ENCODE data around the gene TANC1.
A peak's percentile ranks its signal among the peaks of the same experiment; 100 is the strongest.

Gene TANC1

DNA sequence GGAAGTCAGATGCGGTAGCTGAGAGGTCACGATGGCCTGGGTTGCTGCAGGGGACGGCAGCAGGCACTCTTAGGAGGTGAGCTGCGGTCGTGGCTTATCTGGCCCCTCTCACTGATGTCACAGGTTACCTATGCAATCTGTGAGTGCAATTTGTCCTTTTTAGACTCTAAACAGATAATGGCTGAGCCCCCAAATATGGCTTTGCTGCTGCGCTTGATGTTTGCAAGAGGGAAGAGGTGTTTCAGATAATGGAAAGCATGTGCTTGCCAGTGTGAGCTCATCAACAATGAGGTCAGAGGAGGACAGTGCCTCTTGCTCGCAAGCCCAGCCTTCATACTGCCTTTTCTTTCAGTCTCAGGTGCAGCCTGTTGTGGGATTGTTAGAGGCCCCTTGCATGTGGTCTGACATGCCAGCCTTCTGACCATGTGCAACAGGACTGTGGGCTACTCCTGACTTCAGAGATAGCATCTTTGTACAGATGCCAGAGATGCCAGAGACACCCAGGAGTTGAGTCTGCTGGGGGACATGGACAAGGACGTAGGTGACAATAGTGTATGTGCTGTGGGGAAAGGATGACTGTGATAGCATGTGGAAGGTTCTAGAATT lies 151.3 kb downstream of the TANC1 start:
- no peak for DNase-seq
- no peak overlapping the region for H3K27ac Mint-ChIP-seq
- no peak overlapping the region for H3K4me3 Mint-ChIP-seq
- no peaks in the 10 kb centered on the region for H3K9me3 Mint-ChIP-seq
- H3K36me3 Mint-ChIP-seq (ENCODE audit: low read depth) = no peaks in the 10 kb centered on the region
- no peaks in the 10 kb centered on the region for H3K27me3 Mint-ChIP-seq
- peaks cover 10% of the 10 kb centered on the region for H3K4me1 Mint-ChIP-seq (ENCODE audit: low read depth)

DNA sequence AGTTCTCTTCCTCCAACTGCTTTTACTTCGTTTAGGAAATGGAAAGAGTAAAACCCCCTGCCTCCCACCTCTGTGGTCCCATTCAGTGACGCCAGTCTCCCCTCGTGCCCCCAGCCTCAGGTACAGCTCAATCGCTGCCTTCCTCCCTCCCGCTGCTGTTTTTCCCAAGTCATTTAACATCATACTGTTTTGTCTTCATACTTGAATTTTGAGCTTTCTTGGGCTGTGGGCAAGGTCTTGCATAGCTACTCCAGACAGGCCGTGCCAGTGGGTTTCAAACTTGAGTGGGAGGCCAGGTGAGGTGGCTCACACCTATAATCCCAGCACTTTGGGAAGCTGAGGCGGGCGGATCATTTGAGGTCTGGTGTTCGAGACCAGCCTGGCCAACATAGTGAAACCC lies 155.3 kb downstream of the TANC1 start:
- DNase-seq = no peak
- Mint-ChIP-seq H3K4me1 (ENCODE audit: low read depth) (peaks cover 16% of the 10 kb centered on the region), H3K36me3 (ENCODE audit: low read depth) (no peaks in the 10 kb centered on the region), H3K4me3 (no peak overlapping the region), H3K27ac (peak overlapping the region; percentile 84), H3K9me3 (no peaks in the 10 kb centered on the region), H3K27me3 (no peaks in the 10 kb centered on the region)

DNA sequence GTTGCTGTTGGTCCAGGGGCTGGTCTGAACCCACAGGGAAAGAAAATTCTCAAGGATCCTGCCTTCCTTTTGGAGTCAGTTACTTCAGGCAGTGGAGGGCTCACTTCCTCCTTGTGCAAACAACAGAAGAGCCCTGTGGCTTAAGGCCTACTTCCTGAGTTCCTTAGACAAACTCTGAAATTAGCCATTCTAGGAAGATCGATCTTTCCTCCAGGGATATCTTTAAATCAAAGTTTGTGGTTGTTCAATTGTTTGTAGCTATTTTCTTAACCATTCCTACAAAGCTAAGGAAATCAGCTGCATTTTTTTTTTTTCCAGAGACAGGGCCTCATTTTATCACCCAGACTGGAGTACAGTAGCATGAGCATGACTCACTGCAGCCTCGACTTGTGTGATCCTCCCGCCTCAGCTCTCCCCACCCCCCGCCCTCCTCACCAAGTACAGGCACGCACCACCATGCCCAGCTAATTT lies 156.0 kb downstream of the TANC1 start:
- H3K27ac Mint-ChIP-seq = peak overlapping the region; percentile 84
- H3K27me3 Mint-ChIP-seq = no peaks in the 10 kb centered on the region
- no peaks in the 10 kb centered on the region for H3K36me3 Mint-ChIP-seq (ENCODE audit: low read depth)
- H3K9me3 Mint-ChIP-seq = no peaks in the 10 kb centered on the region
- no peak for DNase-seq
- H3K4me3 Mint-ChIP-seq = no peak overlapping the region
- peaks cover 17% of the 10 kb centered on the region for H3K4me1 Mint-ChIP-seq (ENCODE audit: low read depth)

DNA sequence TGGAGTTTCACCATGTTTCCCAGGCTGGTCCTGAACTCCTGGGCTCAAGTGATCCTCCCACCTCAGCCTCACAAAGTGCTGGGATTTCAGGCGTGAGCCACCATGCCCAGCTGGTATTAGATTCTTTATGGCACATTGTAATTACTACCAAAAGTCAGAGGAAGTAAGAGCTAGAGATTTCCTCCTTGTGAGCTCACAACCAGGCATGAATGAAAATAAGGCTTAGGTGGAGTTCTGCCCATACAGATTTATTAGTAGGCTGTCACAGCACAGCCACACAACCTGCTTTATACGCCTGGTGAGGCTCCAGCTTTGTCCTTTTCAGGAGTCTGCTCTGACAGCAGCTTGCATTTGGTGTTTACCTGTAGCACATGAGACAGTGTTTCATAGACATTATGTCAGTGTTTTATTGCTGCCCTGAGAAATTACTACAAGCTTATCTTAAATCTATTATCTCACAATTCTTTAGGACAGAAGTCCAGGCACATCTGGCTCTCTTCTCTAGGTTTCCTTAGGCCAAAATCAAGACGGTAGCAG lies 156.6 kb downstream of the TANC1 start:
- no peak overlapping the region for H3K4me3 Mint-ChIP-seq
- no peak for DNase-seq
- H3K36me3 Mint-ChIP-seq (ENCODE audit: low read depth) = no peaks in the 10 kb centered on the region
- no peaks in the 10 kb centered on the region for H3K27me3 Mint-ChIP-seq
- H3K27ac Mint-ChIP-seq = peak overlapping the region; percentile 84
- peaks cover 17% of the 10 kb centered on the region for H3K4me1 Mint-ChIP-seq (ENCODE audit: low read depth)
- H3K9me3 Mint-ChIP-seq = no peaks in the 10 kb centered on the region

DNA sequence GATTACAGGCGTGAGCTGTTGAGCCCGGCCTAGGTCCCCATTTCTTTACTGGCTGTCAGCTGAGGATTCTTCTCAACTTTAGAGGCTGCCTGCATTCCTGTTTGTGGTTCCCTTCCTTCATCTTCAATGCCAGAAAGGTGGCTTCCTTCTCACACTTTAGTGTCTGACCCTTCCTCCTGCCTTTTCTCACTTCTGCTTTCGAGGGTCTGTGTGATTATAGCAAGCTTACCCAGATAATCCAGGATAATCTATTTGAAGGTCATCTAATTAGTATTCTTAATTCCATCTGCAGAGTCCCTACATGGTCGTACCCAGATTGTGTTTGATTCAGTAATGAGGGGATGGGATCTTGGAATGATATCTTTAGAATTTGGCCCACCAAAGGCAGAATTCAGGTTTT lies 157.4 kb downstream of the TANC1 start:
- H3K4me3 Mint-ChIP-seq = no peak overlapping the region
- no peak for DNase-seq
- no peaks in the 10 kb centered on the region for H3K36me3 Mint-ChIP-seq (ENCODE audit: low read depth)
- H3K9me3 Mint-ChIP-seq = no peaks in the 10 kb centered on the region
- H3K4me1 Mint-ChIP-seq (ENCODE audit: low read depth) = peaks cover 17% of the 10 kb centered on the region
- H3K27me3 Mint-ChIP-seq = no peaks in the 10 kb centered on the region
- no peak overlapping the region for H3K27ac Mint-ChIP-seq

DNA sequence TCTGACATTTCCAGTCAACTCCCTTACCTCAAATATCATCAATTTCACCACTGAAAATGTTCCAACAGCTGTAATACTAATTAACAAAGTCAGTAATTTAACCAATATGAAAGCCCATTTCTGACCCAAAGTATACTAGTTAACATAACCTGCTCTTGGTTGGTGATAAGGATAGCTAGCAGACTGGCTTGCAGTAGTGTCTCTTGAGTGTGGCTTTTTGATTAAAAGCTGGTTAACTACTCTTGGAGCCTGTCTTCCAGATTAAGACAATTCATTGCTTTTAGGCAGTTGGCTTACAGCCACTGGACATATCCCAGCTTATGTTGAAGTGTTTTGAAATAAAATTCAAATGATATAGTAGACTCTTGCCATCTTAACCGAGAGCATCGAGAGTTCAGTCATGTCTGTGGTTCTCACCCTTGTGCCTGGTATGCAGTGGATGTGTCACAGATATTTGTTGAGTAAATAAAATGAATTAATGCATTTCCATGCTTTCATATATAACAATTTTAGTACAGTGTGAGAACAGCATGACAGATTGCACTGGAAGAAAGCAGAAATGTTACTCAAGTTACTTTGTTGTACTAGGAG lies 158.1 kb downstream of the TANC1 start:
- no peak overlapping the region for H3K4me3 Mint-ChIP-seq
- peaks cover 17% of the 10 kb centered on the region for H3K4me1 Mint-ChIP-seq (ENCODE audit: low read depth)
- H3K27me3 Mint-ChIP-seq = no peaks in the 10 kb centered on the region
- no peak overlapping the region for H3K27ac Mint-ChIP-seq
- DNase-seq = no peak
- H3K36me3 Mint-ChIP-seq (ENCODE audit: low read depth) = no peaks in the 10 kb centered on the region
- H3K9me3 Mint-ChIP-seq = no peaks in the 10 kb centered on the region

DNA sequence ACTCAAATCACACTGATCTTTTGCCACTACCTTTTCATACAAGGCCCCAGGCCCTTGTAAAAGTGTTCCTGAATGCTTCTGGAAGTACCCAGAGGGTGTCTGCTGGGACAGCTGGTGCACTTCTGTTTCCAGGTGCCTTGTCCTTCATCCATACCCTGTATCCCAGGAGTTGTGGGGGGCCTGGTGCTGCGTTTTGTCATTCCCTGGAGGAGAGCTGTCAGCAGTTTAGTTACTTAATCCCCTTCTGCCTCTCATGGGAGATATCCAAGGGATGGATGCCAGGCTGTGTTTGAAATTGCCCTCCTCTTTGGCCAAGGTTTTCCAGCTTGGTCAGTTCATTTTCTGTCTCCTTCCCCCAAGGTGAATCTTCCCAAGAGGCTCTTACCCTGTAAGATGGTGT lies 159.8 kb downstream of the TANC1 start:
- Mint-ChIP-seq H3K27ac (no peak overlapping the region), H3K27me3 (no peaks in the 10 kb centered on the region), H3K9me3 (no peaks in the 10 kb centered on the region), H3K4me1 (ENCODE audit: low read depth) (peaks cover 17% of the 10 kb centered on the region), H3K4me3 (no peak overlapping the region), H3K36me3 (ENCODE audit: low read depth) (no peaks in the 10 kb centered on the region)
- no peak for DNase-seq

DNA sequence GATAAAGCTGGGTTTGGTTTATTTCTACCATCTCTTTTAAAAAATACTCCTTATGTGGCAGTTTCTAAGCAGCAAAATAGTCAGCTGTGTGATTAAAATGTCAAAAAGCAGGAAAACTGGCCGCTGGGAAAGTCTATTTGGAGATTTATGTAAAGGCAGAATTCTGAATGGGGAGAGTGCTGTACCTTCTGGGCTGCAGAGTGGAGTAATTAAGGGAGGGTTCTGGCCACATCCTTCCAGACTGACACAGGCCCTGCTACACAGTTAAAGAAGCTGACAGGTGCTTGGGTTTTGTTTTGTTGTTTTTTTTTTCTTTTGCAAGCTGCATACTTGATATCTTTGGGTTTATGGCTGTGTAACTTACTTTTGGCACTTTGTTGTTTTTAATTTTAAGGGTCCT lies 160.8 kb downstream of the TANC1 start:
- Mint-ChIP-seq H3K4me3 (no peak overlapping the region), H3K27me3 (no peaks in the 10 kb centered on the region), H3K4me1 (ENCODE audit: low read depth) (peaks cover 12% of the 10 kb centered on the region), H3K36me3 (ENCODE audit: low read depth) (no peaks in the 10 kb centered on the region), H3K9me3 (no peaks in the 10 kb centered on the region), H3K27ac (no peak overlapping the region)
- no peak for DNase-seq

DNA sequence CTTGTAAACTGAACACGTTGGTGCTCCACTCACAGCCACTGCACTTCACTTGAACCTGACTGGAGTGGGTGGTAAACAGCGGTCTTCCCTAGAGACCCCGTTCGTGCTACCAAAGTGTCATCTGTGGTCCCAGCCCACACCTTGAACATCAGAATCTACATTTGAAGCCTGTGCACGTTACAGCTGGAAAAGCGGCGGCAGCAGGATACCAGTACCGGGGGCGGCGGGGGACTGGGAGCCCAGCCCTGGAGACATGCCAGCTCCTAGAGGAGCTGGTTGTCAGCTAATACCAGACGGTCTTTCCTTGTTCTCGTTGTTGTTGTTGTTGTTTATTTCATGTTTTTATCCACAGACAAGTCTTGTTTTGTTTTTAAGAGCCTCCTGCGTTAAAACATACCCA lies 161.4 kb downstream of the TANC1 start:
- no peak for DNase-seq

DNA sequence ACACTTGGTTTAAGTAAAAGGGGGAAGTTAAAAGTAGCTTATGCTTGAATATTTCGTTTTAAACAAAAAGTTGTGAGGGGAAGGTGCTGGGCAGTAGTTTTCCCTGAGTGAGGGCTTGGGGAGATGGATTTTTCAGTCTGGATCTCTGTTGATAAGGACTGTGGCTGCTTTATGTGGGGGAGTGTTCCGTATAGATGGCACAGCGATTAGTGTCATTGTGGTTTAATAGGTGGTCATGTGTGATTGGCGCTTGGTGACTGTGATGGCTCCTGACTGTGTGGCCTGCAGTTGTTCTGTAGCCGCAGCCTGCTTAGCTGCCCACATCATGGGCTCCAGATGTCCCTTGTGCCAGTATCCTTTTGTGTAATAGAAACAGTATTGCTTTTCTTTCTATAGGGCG lies 161.9 kb downstream of the TANC1 start:
- DNase-seq = no peak
- Mint-ChIP-seq H3K4me1 (ENCODE audit: low read depth) (peaks cover 2% of the 10 kb centered on the region), H3K36me3 (ENCODE audit: low read depth) (no peaks in the 10 kb centered on the region), H3K4me3 (no peak overlapping the region), H3K9me3 (no peaks in the 10 kb centered on the region), H3K27me3 (no peaks in the 10 kb centered on the region), H3K27ac (no peak overlapping the region)

More for the DNA sequence above, 161.4 kb downstream of the TANC1 start:
- H3K4me1 Mint-ChIP-seq (ENCODE audit: low read depth) = peaks cover 6% of the 10 kb centered on the region
- no peak overlapping the region for H3K4me3 Mint-ChIP-seq
- H3K27me3 Mint-ChIP-seq = no peaks in the 10 kb centered on the region
- no peaks in the 10 kb centered on the region for H3K9me3 Mint-ChIP-seq
- H3K27ac Mint-ChIP-seq = no peak overlapping the region
- H3K36me3 Mint-ChIP-seq (ENCODE audit: low read depth) = no peaks in the 10 kb centered on the region

DNA sequence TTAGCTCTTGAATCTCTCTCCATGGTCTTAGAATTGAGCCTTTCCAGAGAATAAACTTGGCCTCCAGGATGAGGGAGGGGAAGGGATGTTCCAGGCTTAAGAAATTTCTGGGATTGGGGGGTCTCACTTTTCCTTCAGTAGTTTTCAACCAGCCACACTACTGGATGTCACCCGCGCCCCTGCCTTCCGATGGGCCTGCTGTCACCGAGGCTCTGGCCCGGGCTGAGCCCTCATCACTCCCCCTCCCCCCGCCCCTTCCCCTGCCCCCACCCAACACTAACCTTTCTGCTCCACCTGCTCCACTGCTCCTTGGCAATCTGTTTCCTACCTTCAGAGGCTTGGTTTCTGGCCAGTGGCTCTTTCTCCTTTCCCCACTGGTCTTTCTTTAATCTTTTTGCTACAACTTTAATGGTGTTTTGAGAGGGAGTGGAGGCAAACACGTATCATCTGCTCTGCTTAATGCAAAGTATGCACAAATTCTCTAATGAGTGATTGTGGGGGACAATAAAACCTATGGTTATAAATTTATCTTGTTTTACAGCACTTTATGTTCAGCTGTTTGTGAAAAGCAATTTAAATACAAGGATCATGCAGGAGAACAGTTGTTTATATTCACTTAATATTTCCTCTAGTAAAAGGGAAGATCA lies 162.9 kb downstream of the TANC1 start:
- Mint-ChIP-seq H3K36me3 (ENCODE audit: low read depth) (no peaks in the 10 kb centered on the region), H3K4me3 (no peak overlapping the region), H3K9me3 (no peaks in the 10 kb centered on the region), H3K27ac (no peak overlapping the region), H3K4me1 (ENCODE audit: low read depth) (peaks cover 1% of the 10 kb centered on the region), H3K27me3 (no peaks in the 10 kb centered on the region)
- no peak for DNase-seq

DNA sequence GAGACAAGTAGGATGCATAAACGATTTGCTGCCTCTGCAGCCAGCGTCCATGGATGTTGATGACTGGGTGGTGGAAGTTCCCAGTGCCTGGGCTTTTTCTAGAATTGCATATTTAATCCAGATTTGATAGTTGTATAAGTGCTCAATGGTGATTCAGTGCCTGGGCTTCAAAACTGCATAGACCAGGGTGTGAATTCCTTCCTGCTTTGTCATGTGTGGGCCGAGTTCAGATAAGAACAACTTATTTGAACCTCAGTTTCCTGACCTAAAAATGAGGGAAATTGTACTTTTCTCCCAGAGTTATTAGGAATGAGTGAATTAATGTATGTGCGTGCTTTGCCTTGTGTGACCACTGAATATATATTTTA lies 163.5 kb downstream of the TANC1 start:
- no peak overlapping the region for H3K27ac Mint-ChIP-seq

DNA sequence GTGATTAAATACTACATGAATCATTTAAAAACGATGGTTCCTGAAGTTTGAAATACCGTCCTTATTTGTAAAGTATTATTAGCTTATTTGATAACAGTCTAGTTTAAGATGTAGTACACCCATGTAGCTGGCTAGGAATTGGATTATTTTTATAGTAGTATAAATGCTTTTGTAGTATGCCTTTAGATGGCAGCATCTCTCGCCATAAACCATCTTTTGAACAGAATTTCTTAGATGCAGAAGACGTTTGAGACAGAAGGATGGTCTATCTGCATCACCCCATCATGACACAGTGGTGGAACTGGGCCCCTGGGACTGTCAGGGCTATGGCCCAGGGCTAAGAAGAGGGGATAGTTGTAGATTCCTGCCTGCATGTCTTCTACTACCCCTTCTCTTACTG lies 165.4 kb downstream of the TANC1 start:
- H3K4me1 Mint-ChIP-seq (ENCODE audit: low read depth) = peaks cover 1% of the 10 kb centered on the region
- no peak for DNase-seq
- H3K36me3 Mint-ChIP-seq (ENCODE audit: low read depth) = no peaks in the 10 kb centered on the region
- H3K27me3 Mint-ChIP-seq = no peaks in the 10 kb centered on the region
- H3K9me3 Mint-ChIP-seq = no peaks in the 10 kb centered on the region
- no peak overlapping the region for H3K27ac Mint-ChIP-seq
- H3K4me3 Mint-ChIP-seq = no peak overlapping the region

More for the DNA sequence above, 163.5 kb downstream of the TANC1 start:
- Mint-ChIP-seq H3K9me3 (no peaks in the 10 kb centered on the region), H3K4me1 (ENCODE audit: low read depth) (peaks cover 1% of the 10 kb centered on the region), H3K4me3 (no peak overlapping the region), H3K36me3 (ENCODE audit: low read depth) (no peaks in the 10 kb centered on the region), H3K27me3 (no peaks in the 10 kb centered on the region)
- DNase-seq = no peak

DNA sequence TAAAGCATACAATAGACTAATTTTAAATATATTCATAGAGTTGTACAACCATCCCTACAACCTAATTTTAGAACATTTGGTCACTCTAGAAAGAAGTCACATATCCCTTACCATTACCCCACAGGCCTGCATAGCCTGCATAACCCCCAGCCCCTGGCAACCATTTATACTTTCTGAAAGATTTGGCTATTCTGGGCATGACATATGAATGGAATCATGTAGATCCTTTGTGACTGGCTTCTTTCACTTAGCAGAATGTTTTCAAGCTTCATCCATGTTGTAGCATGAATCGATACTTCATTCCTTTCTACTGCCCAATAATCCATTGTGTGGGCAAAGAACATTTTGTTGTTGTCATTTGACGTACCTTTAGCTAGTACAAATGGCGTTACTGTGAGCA lies 166.5 kb downstream of the TANC1 start:
- no peak overlapping the region for H3K27ac Mint-ChIP-seq
- no peak for DNase-seq
- no peaks in the 10 kb centered on the region for H3K4me1 Mint-ChIP-seq (ENCODE audit: low read depth)
- H3K27me3 Mint-ChIP-seq = no peaks in the 10 kb centered on the region
- H3K36me3 Mint-ChIP-seq (ENCODE audit: low read depth) = no peaks in the 10 kb centered on the region
- H3K4me3 Mint-ChIP-seq = no peak overlapping the region
- H3K9me3 Mint-ChIP-seq = no peaks in the 10 kb centered on the region

DNA sequence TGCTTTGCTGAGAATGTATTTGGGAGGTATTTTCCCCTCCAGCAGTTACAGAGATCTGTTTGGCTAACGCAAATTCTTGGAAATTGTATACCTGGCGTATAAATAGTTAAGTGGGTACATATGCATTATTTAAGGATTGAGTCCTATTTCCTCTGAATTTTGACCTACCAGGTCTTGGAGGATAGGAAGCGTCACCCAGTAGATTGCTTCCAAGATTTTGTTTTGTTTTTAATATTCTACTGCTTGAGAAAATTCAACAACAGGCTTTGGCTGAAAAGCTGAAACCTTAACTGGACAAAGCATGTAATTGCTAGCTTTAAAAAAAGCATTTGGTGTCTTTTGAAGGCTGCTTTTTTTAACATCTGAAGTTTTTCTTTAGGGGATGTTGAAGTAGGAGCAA lies 168.0 kb downstream of the TANC1 start:
- Mint-ChIP-seq H3K27me3 (no peaks in the 10 kb centered on the region), H3K27ac (no peak overlapping the region), H3K9me3 (no peaks in the 10 kb centered on the region), H3K4me1 (ENCODE audit: low read depth) (no peaks in the 10 kb centered on the region), H3K36me3 (ENCODE audit: low read depth) (no peaks in the 10 kb centered on the region), H3K4me3 (no peak overlapping the region)
- DNase-seq = no peak

Data from activated T-cell treated with anti-CD3 and anti-CD28 coated beads, Interleukin-2, amount 50 U/mL, for 24 hours (primary cell).